Ascending aorta (tissue), 2 donors: Measurements from ENCODE around the gene POLR3B. TPM values are rescaled to one million over a fixed set of nuclear protein-coding genes. Genes with fewer than 3 reads are reported as not detected.

Experiments used
- DNase-seq, 2 donors: peaks; one replicate each; pipeline ENCODE4 v3.0.0-alpha.2; 2019; ENCODE audit warnings: low spot score in 2 of 2
- H3K27ac ChIP-seq, 2 donors: fragments of 200-600 bp; sonication (generic); one replicate each; pipeline ENCODE4 v1.5.1; 2016 to 2017; ENCODE audit warnings: mild to moderate bottlenecking in 1 of 2
- H3K27me3 ChIP-seq: fragments of 200-600 bp; sonication (generic); one replicate; pipeline ENCODE4 v1.5.1; 2017
- H3K36me3 ChIP-seq, 2 donors: fragments of 200-600 bp; sonication (generic); one replicate each; pipeline ENCODE4 v1.5.1; 2016
- H3K4me1 ChIP-seq, 2 donors: fragments of 200-600 bp; sonication (generic); one replicate each; pipeline ENCODE4 v1.5.1; 2016 to 2017; ENCODE audit warnings: mild to moderate bottlenecking in 1 of 2
- H3K4me3 ChIP-seq, 2 donors: fragments of 200-600 bp; sonication (generic); one replicate each; pipeline ENCODE4 v1.5.1; 2016 to 2017; ENCODE audit warnings: mild to moderate bottlenecking in 1 of 2
- H3K9me3 ChIP-seq, 2 donors: fragments of 200-600 bp; sonication (generic); one replicate each; pipeline ENCODE4 v1.5.1; 2016
- CTCF ChIP-seq, 3 experiments: fragments of 200-600 bp in 2 of 3; fragments of 450-650 bp in 1 of 3; sonication (generic) in 2 of 3; IDR thresholded peaks; one replicate each; pipeline ENCODE4 v1.5.1; 2016 to 2019; ENCODE audit warnings: antibody characterized with exemption in 3 of 3, mild to moderate bottlenecking in 1 of 3, moderate library complexity in 1 of 3
- intact Hi-C: fragments of 100-400 bp; cut with DNase I; formaldehyde crosslinking; loops from one replicate; pipeline ENCODE4 v1.15.1; 2023
- total RNA-seq: library from RNA; depleted of rRNA; stranded (reverse); fragments of >200 nt; gene quantifications from one replicate; pipeline ENCODE4 v1.1.0, GENCODE V29; 2016

Gene POLR3B
- 0.21 TPM for total RNA-seq

GRCh38 chr12:106357549-106358395 is at the start of gene POLR3B:
POLR3B (plus strand) TSS chr12:106357748; CDS start chr12:106357880, 132 bp downstream.
- H3K9me3 ChIP-seq = no peaks in the 10 kb centered on the region
- peak; percentile 83 to 98 for DNase-seq
- H3K27ac ChIP-seq = peak within 1 kb of the TSS; percentile 84 to 90
- peak within 1 kb of the TSS; percentile 70 to 83 for H3K4me3 ChIP-seq
- H3K36me3 ChIP-seq = no peaks in the 10 kb centered on the region
- peak; percentile 72 to 86 (median 83) for TF ChIP-seq CTCF (IDR thresholded peaks at IDR 0.05)
- peaks cover 11 to 12% of the 10 kb centered on the region in 2 donors for H3K4me1 ChIP-seq
- intact Hi-C loops = loop anchor here (1.0 to 5.0 kb wide), 5 partner anchors 55 to 735 kb away; partner anchors contain the start of genes CKAP4, CRY1, RIC8B and TCP11L2
- H3K27me3 ChIP-seq = no peaks in the 10 kb centered on the region

- Histone ChIP-seq H3K4me1 (peaks cover 0 to 6% of the 10 kb centered on the region in 2 donors), H3K4me3 (no peak overlapping the region), H3K27me3 (no peaks in the 10 kb centered on the region)
Measured at GRCh38 chr12:106308121-106308520, 49.4 kb upstream of the POLR3B start.

DNA sequence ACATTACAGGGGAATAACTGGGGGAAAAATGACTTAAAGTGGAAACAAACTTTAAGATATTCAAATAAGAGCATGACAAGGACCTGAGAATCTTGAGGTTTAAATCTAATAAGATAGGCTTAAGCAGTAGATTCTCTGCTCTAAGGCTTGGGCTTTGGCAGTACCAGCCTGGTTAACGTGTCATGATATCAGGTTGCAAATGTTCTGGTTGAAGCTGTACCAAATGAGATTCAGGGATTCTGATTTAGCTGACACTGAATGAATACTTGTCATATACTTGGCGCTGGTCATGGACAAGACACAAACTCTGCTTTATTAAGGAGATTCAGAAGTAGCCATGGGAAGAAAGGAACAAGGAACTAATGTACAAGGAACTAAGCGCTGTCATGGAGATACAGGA is 48.9 kb upstream of the POLR3B start:
- H3K36me3 ChIP-seq = peaks cover 5% of the 10 kb centered on the region in 2 donors
- no peak for DNase-seq
- no peaks in the 10 kb centered on the region for H3K9me3 ChIP-seq
- no peak overlapping the region for H3K27ac ChIP-seq
- intact Hi-C loops = no loop called here
- H3K4me3 ChIP-seq = no peak overlapping the region
- no peak for TF ChIP-seq CTCF (IDR thresholded peaks at IDR 0.05)
- peaks cover 0 to 6% of the 10 kb centered on the region in 2 donors for H3K4me1 ChIP-seq
- H3K27me3 ChIP-seq = no peaks in the 10 kb centered on the region

More at GRCh38 chr12:106308121-106308520, 49.4 kb upstream of the POLR3B start:
- intact Hi-C loops = no loop called here
- Histone ChIP-seq H3K9me3 (no peaks in the 10 kb centered on the region), H3K27ac (no peak overlapping the region), H3K36me3 (peaks cover 5% of the 10 kb centered on the region in 2 donors)
- no peak for TF ChIP-seq CTCF (IDR thresholded peaks at IDR 0.05)
- DNase-seq = no peak

DNA sequence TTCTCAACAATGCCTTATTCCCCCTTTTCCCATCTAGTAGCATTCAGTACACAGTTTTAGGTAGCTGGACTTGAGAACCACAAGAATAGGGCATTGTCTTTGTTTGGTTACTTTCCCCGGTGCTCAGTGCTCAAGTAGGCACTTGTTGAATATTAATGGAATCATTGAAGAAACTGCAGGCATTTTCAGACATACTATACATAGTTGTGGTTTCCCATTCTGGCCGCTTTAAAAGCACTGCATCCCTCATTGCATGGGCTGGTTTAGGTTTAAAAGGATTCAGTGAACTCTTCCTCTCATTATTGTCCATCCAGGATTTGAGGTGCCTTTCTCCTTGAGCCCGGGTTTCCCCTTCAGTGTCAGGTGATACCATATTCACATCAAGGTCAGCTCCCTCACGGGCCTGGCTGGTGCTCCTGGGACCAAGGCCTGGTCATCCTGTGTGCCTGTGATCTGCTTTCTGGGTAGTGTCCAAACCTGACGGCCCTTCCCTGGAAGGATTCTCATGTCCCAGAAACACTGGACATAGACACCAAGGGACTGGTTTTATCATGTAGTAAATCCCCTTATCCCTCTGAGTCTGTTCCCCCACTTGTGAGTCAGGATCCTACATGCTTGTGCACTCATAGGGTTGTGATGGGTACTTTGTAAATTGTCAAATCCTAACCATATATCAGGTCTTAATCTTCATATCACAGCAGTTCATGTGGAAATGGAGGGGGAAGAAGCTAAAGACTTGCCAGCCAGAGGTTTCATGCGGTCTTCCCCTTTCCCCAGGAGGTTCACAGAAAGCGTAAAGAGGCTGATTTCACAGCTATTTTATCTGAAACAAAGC is 47.7 kb upstream of the POLR3B start:
- H3K4me1 ChIP-seq = no peaks in the 10 kb centered on the region
- intact Hi-C loops = no loop called here
- H3K9me3 ChIP-seq = no peaks in the 10 kb centered on the region
- no peak overlapping the region for H3K27ac ChIP-seq
- peaks cover 12 to 17% of the 10 kb centered on the region in 2 donors for H3K36me3 ChIP-seq
- DNase-seq = no peak
- no peak for TF ChIP-seq CTCF (IDR thresholded peaks at IDR 0.05)
- no peak overlapping the region for H3K4me3 ChIP-seq
- H3K27me3 ChIP-seq = no peaks in the 10 kb centered on the region

DNA sequence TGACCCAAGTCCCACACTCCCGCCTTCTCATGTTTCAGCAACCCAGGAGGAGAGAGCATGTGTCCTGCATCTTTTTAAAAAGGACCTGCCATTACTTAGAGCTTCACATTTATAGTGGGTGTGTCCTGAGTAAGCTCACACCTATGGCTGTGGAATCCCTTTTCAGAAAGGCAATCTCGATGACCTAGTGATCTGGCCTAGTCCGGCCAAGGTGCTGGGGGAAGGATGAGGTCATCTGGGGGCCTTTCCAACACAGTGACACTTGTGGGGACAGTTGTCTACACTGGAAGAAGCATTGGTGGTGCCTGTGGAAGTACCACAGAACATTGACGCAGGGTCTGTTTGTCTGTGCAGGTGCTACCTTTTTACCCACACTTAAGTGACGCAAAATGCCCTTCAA is 46.9 kb upstream of the POLR3B start:
- no peak overlapping the region for H3K27ac ChIP-seq
- peaks cover 18 to 23% of the 10 kb centered on the region in 2 donors for H3K36me3 ChIP-seq
- intact Hi-C loops = no loop called here
- H3K4me3 ChIP-seq = no peak overlapping the region
- DNase-seq = no peak
- no peaks in the 10 kb centered on the region for H3K9me3 ChIP-seq
- no peaks in the 10 kb centered on the region for H3K27me3 ChIP-seq
- H3K4me1 ChIP-seq = no peaks in the 10 kb centered on the region
- no peak for TF ChIP-seq CTCF (IDR thresholded peaks at IDR 0.05)
